K562 (cell line): ENCODE data around the gene PEAR1. TPM values are rescaled to one million over a fixed set of nuclear protein-coding genes. Genes with fewer than 3 reads are reported as not detected.
A peak's percentile ranks its signal among the peaks of the same experiment; 100 is the strongest.

Experiments used
- EZH2 ChIP-seq: IDR thresholded peaks from 2 replicates; pipeline ENCODE4 v1.6.1; 2012; ENCODE audit warnings: low read depth, mild to moderate bottlenecking, inconsistent platforms, low read length, borderline replicate concordance
- HMG20B ChIP-seq: fragments of 250-450 bp; sonication (Bioruptor Pico); IDR thresholded peaks from 2 replicates; pipeline ENCODE4 v1.5.0; 2021; ENCODE audit warnings: mild to moderate bottlenecking
- KLF10 ChIP-seq: fragments of 250-450 bp; sonication (Bioruptor Pico); IDR thresholded peaks from 2 replicates; pipeline ENCODE4 v1.6.1; 2021; ENCODE audit warnings: matching md5 sums
- L3MBTL2 ChIP-seq: fragments of 450-650 bp; IDR thresholded peaks from 2 replicates; pipeline ENCODE4 v1.6.1; 2016; ENCODE audit warnings: mild to moderate bottlenecking, moderate library complexity
- PHB2 ChIP-seq: fragments of 450-650 bp; IDR thresholded peaks from 2 replicates; pipeline ENCODE4 v1.6.1; 2017; ENCODE audit warnings: low read depth
- POLR2H ChIP-seq: IDR thresholded peaks from 2 replicates; pipeline ENCODE4 v1.6.1; 2016; ENCODE audit warnings: missing genetic modification characterization, low read depth, mild to moderate bottlenecking, control low read depth, missing compliant biosample characterization, moderate library complexity
- RBFOX2 ChIP-seq: fragments of 200-400 bp; formaldehyde crosslinking; IDR thresholded peaks from 2 replicates; pipeline ENCODE4 v1.6.1; 2017; ENCODE audit warnings: low read depth, mild to moderate bottlenecking, low read length, moderate library complexity
- ZNF431 ChIP-seq: sonication (generic); formaldehyde crosslinking; IDR thresholded peaks from 2 replicates; pipeline ENCODE4 v1.8.0; 2022; ENCODE audit warnings: mild to moderate bottlenecking, missing genetic modification reagents
- ZNF507 ChIP-seq: conservative IDR thresholded peaks from 2 replicates; pipeline ENCODE4 v1.6.1; 2017; ENCODE audit warnings: missing genetic modification characterization, missing compliant biosample characterization
- polyA plus RNA-seq, 8 experiments: library from polyadenylated mRNA; depleted of rRNA in 4 of 8; stranded (reverse) in 5 of 8; unstranded in 3 of 8; fragments of >200 nt; fragmentation: Nextera tagmentation in 2 of 8; fragmentation: Illumina TruSeq in 1 of 8; extraction: Ambion mirVana in 2 of 8; extraction: Trizol in 1 of 8; gene quantifications; 2 replicates each; pipeline versions ENCODE4 v1.2.1 to v1.2.3, GENCODE V29; 2011 to 2014; ENCODE audit warnings: inconsistent platforms in 1 of 8, missing spikeins in 1 of 8
- total RNA-seq, 7 experiments: library from RNA; depleted of rRNA in 6 of 7; stranded (reverse); fragments of >200 nt in 6 of 7; fragmentation: Illumina TruSeq in 2 of 7; extraction: Trizol in 2 of 7; gene quantifications; 2 replicates each; pipeline versions ENCODE4 v1.2.1 to v1.2.3, GENCODE V29; 2011 to 2021; ENCODE audit warnings: low replicate concordance in 1 of 7
- TF ChIP-seq, protein P1 (sequence below): fragments of 200-600 bp; sonication (generic); IDR thresholded peaks from one replicate; pipeline ENCODE4 v1.6.1; 2012; ENCODE audit warnings: mild to moderate bottlenecking, low read depth, low read length, inconsistent platforms
- TF ChIP-seq, protein P2 (sequence below), 2 experiments: fragments of 250-450 bp in 1 of 2; fragments of 450-650 bp in 1 of 2; sonication (Bioruptor Pico) in 1 of 2; IDR thresholded peaks; 2 replicates each; pipeline versions ENCODE4 v1.6.1 to v1.8.0; 2016 to 2021; ENCODE audit warnings: mild to moderate bottlenecking in 2 of 2, moderate library complexity in 2 of 2, missing compliant biosample characterization in 1 of 2, missing genetic modification characterization in 1 of 2
- TF ChIP-seq, protein P3 (sequence below): fragments of 200-800 bp; sonication (Bioruptor generic); IDR thresholded peaks from 2 replicates; pipeline ENCODE4 v1.6.1; 2017; ENCODE audit warnings: missing genetic modification characterization, missing compliant biosample characterization

Gene PEAR1
- total and polyA plus RNA-seq, 9 of the 15 experiments (the other 6 are each of a cell fraction or from before 2014, with no cell fraction given), result 0.87 to 13.9 (median 6.1) TPM

DNA sequence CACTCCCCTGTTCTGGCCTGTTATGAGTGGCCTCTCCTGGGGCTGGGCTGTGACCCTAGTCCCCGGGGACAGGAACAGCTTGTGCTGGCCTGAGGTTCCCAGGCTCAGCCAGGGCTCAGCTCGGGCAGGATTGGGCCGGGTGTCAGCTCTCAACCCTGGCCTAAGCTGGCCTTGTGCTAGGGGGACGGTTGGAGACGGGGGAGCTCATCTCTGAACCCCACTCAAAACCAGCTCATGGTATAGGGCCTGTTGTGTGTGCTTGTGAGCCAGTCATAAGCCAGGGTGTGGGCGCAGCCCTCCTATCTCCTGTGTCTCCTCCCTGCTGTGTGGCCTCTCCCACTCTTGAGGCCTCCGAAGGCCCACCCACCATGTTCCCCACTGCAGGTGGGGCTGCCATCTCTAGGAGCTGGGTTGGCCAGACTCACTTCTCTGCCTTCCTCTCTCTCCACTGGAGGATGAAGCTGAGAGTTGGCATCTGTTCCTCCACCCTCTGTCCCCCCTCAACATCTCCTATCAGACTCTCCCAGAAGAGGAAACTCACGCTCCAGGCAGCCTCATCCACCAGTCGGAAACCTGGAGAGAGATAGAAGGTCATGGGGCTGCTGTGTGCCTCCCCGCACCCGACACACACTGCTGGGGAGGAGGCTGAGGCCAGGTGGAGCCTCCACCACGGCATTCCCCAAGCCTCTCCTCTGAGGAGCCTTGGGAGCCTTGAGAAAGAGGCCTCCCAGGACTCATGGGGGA is 1.4 kb downstream of the PEAR1 start (continued):
- TF ChIP-seq, protein P1, sequence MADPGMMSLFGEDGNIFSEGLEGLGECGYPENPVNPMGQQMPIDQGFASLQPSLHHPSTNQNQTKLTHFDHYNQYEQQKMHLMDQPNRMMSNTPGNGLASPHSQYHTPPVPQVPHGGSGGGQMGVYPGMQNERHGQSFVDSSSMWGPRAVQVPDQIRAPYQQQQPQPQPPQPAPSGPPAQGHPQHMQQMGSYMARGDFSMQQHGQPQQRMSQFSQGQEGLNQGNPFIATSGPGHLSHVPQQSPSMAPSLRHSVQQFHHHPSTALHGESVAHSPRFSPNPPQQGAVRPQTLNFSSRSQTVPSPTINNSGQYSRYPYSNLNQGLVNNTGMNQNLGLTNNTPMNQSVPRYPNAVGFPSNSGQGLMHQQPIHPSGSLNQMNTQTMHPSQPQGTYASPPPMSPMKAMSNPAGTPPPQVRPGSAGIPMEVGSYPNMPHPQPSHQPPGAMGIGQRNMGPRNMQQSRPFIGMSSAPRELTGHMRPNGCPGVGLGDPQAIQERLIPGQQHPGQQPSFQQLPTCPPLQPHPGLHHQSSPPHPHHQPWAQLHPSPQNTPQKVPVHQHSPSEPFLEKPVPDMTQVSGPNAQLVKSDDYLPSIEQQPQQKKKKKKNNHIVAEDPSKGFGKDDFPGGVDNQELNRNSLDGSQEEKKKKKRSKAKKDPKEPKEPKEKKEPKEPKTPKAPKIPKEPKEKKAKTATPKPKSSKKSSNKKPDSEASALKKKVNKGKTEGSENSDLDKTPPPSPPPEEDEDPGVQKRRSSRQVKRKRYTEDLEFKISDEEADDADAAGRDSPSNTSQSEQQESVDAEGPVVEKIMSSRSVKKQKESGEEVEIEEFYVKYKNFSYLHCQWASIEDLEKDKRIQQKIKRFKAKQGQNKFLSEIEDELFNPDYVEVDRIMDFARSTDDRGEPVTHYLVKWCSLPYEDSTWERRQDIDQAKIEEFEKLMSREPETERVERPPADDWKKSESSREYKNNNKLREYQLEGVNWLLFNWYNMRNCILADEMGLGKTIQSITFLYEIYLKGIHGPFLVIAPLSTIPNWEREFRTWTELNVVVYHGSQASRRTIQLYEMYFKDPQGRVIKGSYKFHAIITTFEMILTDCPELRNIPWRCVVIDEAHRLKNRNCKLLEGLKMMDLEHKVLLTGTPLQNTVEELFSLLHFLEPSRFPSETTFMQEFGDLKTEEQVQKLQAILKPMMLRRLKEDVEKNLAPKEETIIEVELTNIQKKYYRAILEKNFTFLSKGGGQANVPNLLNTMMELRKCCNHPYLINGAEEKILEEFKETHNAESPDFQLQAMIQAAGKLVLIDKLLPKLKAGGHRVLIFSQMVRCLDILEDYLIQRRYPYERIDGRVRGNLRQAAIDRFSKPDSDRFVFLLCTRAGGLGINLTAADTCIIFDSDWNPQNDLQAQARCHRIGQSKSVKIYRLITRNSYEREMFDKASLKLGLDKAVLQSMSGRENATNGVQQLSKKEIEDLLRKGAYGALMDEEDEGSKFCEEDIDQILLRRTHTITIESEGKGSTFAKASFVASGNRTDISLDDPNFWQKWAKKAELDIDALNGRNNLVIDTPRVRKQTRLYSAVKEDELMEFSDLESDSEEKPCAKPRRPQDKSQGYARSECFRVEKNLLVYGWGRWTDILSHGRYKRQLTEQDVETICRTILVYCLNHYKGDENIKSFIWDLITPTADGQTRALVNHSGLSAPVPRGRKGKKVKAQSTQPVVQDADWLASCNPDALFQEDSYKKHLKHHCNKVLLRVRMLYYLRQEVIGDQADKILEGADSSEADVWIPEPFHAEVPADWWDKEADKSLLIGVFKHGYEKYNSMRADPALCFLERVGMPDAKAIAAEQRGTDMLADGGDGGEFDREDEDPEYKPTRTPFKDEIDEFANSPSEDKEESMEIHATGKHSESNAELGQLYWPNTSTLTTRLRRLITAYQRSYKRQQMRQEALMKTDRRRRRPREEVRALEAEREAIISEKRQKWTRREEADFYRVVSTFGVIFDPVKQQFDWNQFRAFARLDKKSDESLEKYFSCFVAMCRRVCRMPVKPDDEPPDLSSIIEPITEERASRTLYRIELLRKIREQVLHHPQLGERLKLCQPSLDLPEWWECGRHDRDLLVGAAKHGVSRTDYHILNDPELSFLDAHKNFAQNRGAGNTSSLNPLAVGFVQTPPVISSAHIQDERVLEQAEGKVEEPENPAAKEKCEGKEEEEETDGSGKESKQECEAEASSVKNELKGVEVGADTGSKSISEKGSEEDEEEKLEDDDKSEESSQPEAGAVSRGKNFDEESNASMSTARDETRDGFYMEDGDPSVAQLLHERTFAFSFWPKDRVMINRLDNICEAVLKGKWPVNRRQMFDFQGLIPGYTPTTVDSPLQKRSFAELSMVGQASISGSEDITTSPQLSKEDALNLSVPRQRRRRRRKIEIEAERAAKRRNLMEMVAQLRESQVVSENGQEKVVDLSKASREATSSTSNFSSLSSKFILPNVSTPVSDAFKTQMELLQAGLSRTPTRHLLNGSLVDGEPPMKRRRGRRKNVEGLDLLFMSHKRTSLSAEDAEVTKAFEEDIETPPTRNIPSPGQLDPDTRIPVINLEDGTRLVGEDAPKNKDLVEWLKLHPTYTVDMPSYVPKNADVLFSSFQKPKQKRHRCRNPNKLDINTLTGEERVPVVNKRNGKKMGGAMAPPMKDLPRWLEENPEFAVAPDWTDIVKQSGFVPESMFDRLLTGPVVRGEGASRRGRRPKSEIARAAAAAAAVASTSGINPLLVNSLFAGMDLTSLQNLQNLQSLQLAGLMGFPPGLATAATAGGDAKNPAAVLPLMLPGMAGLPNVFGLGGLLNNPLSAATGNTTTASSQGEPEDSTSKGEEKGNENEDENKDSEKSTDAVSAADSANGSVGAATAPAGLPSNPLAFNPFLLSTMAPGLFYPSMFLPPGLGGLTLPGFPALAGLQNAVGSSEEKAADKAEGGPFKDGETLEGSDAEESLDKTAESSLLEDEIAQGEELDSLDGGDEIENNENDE, result no peak
- TF ChIP-seq L3MBTL2 (peak; percentile 24; the same call in 1 of the 2 replicates), ZNF431 (no peak), RBFOX2 (peak; percentile 62), POLR2H (tag) (no peak), HMG20B (CRISPR knock-in tag) (no peak), KLF10 (CRISPR knock-in tag) (no peak), PHB2 (no peak), EZH2 (no peak), ZNF507 (tag) (no peak)
- TF ChIP-seq, protein P2, sequence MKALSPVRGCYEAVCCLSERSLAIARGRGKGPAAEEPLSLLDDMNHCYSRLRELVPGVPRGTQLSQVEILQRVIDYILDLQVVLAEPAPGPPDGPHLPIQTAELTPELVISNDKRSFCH (CRISPR knock-in tag; IDR thresholded peaks at IDR 0.05), result no peak
- TF ChIP-seq, protein P2 (tag; IDR thresholded peaks at IDR 0.05), result peak; percentile 69
- TF ChIP-seq, protein P3, sequence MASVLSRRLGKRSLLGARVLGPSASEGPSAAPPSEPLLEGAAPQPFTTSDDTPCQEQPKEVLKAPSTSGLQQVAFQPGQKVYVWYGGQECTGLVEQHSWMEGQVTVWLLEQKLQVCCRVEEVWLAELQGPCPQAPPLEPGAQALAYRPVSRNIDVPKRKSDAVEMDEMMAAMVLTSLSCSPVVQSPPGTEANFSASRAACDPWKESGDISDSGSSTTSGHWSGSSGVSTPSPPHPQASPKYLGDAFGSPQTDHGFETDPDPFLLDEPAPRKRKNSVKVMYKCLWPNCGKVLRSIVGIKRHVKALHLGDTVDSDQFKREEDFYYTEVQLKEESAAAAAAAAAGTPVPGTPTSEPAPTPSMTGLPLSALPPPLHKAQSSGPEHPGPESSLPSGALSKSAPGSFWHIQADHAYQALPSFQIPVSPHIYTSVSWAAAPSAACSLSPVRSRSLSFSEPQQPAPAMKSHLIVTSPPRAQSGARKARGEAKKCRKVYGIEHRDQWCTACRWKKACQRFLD (CRISPR knock-in tag), result peak; percentile 71; the same call in 1 of the 2 replicates
